MV-4-11 (cell line): ENCODE data around the gene ZNF616.
"Not testable (repeated sequence)": the region's sequence is repeated elsewhere in the genome, so short reads cannot be mapped to it uniquely, and the experiment has no call there.

Experiments used
- DNase-seq: peaks from one replicate; lab custom pipeline; 2025; lab: John Stamatoyannopoulos, UW

Gene ZNF616

DNA sequence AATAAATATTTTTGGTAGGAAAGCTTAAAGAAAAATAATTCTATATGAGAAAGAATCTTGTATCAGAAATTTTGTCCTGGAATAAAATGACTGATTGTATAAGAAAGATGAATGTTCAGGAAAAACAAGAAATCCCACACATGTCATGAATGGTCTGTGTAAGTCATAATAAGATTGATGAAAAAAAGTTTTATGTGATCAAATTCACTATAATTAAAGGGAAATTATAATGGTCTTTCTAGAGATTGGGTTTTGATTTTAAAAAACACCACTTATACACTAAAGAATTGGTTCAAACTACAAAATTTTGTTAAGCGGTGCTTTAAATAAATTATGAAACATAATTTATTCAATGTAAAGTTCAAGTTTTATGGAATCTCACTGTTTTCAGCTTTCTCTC lies 37.0 kb downstream of the ZNF616 start:
- DNase-seq = no peak

DNA sequence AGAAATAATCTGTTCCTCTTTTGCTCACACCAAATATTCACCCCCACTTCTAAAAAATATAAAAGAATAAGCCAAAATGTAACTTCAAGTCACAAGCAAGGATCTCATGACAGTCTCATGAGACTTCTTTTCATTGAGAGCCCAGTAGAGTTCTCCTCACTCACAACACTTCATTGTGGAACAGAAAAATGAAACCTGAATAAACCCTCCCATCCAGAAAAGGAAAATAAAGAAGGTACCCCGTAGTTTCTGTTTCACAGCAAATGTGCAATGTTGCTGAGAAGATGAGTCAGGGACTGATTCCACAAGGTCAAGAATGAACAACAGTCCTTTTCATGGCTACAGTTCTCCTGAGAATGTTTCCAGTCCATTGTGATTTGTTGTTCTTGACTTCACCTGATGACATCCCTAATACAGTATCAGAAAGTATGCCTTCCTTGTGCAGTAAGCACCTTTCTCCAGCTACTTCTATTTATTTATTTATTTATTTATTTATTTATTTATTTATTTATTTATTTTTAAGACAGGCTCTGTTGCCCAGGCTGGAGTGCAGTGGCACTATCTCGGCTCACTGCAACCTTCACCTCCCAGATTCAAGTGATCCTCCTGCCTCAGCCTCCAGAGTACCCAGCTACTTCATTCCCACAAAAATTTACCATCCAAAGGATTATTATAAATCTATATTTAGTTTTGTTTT lies 37.7 kb downstream of the ZNF616 start:
- DNase-seq = peak; percentile 45

- no peak for DNase-seq
Measured at GRCh38 chr19:52099497-52100138, 40.1 kb downstream of the ZNF616 start.

GRCh38 chr19:52096416-52096815 lies 43.3 kb downstream of the ZNF616 start:
- DNase-seq = not testable (repeated sequence)

GRCh38 chr19:52095172-52096014 lies 44.3 kb downstream of the ZNF616 start, which contains the start of gene ZNF841:
ZNF841 (minus strand) TSS chr19:52095765; CDS start chr19:52084801, 10,964 bp downstream.
- DNase-seq = peak; percentile 75

- no peak for DNase-seq
Measured at GRCh38 chr19:52094526-52095130, 45.1 kb downstream of the ZNF616 start.

- DNase-seq = peak; percentile 58
Measured at GRCh38 chr19:52086481-52086880, 53.3 kb downstream of the ZNF616 start.

DNA sequence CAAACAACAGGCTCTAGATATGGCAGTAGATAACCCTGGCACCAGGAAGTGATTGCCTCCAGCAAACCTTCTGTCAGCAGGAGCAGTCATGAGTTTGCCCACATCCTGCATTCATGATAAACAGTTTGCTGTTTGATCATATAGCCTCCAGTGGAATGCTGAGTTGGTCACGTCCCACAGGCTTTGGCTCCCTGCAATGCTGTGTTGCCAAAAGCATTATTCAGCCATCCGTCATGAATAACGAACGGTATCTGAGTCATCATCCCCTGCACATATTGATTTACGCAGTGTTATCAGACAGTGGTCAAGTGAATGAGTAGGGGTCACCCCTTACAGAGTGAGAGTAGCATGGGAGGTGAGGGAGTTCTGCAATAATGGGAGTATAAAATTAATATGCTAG lies 69.2 kb downstream of the ZNF616 start:
- no peak for DNase-seq

GRCh38 chr19:52069653-52070052 lies 70.1 kb downstream of the ZNF616 start:
- DNase-seq = no peak

DNA sequence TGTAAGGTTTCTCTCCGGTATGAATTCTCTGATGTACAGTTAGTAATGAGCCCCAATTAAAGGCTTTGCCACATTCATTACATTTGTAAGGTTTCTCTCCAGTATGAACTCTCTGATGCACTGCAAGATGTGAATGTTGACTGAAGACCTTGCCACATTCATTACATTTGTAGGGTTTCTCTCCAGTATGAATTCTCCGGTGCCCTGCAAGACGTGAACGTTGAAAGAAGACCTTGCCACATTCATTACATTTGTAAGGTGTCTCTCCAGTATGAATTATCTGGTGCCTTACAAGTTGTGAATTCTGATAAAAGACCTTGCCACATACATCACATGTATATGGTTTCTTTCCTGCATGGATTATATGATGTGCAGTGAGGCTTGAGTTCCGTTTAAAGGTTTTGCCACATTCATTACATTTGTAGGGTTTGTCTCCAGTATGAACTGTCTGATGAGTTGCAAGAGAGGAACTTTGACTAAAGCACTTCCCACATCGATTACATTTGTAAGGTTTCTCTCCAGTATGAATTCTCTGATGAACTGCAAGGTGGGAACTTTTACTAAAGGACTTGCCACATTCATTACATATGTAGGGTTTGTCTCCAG lies 73.4 kb downstream of the ZNF616 start:
- no peak for DNase-seq

- no peak for DNase-seq
Measured at GRCh38 chr19:52065399-52065798, 74.3 kb downstream of the ZNF616 start.
